Left cardiac atrium (tissue), 4 donors: ENCODE results near the gene ATXN3L. TPM values are rescaled to one million over a fixed set of nuclear protein-coding genes. Genes with fewer than 3 reads are reported as not detected.
A peak's percentile ranks its signal among the peaks of the same experiment; 100 is the strongest.
"Not testable (repeated sequence)": the region's sequence is repeated elsewhere in the genome, so short reads cannot be mapped to it uniquely, and the experiment has no call there.

ENCODE experiments used
- ATAC-seq, 2 donors: fragments of 200-7000 bp; cut with Tn5 transposase; one replicate each; pipeline ENCODE4 v1.9.1; 2020; ENCODE audit warnings: mild to moderate bottlenecking in 2 of 2, moderate library complexity in 2 of 2
- DNase-seq: peaks from one replicate; pipeline ENCODE4 v3.0.0-alpha.2; 2020
- intact Hi-C, 2 donors: fragments of 100-400 bp; cut with DNase I; formaldehyde crosslinking; loops; one replicate each; pipeline versions ENCODE4 v1.14.1 to v1.15.1; 2022 to 2023
- total RNA-seq, 2 donors: library from RNA; stranded (reverse); fragmentation: NEBNext Ultra II Directional; extraction: Animal tissue kit (Norgen Biotek cat#: 25700); gene quantifications; one replicate each; pipeline ENCODE4 v1.2.1, GENCODE V29; 2021
- donor health status: DM: no; HTN: yes; CAD: no.
- donor health status: DM: no; HTN: yes; CAD: no; lungs with severe emphysema.
- donor health status: DM: yes; HTN: yes; CAD: no.
- donor health status: Dilated cardiomyopathy.

Gene ATXN3L
- total RNA-seq, 2 donors from 2014 or later = not detected

DNA sequence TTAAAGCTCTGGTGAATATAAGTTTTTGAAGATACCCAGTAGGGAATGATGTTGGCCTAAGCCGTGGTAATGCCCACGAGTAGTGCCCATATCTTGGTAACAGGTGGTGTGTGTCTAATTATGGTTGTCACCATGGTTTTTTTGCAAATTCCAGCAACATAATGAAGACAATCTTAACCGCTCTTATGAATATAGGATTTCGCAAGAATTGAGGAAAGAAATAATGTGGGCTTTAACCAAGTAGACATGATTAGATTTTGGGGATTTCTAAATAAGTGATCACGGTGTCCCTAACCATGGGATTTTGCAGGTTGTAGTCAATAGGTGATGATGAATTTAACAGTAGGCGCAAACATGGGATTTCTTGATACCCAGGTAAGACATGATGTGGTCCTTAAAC is 2.5 kb downstream of the ATXN3L start:
- DNase-seq (no peak), ATAC-seq (no peak)
- intact Hi-C loops = no loop called here

DNA sequence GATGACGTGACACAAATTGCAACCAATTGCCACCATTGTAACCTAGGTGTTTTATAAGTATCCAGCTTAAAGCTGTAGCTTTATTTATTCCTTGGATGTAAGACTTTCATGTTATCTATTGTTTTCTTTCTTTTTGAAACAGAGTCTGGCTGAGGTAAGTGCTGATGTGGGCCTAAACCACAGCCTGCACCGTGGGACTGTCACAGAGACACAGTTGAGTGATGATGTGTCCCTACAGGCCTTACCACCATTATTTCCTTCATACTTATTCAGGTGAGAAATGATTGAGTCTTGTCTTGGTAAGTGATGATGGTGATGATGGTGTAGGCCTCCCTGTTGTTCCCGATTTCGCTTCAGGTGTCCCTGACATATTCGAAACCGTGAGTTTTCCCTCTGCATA is 8.3 kb downstream of the ATXN3L start:
- no peak for DNase-seq
- ATAC-seq = no peak
- intact Hi-C loops = no loop called here

DNA sequence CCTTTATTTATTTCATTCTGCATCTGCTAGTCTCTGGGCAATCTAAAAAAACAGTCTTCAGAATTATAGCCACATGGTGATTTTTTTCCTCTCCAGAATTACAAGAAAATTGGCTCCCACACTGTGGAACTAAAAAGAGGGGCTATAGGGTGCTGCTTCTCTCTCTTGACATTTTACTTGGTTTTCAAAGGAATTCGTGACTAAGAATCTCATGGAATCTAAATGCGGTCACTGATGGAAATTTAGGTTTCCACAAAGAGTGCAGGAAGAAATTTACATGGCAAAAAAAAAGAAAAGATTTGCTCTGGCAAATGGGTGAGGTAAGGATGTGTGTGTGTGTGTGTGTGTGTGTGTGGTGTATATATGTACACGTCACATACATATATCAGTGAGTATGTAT is 10.2 kb downstream of the ATXN3L start:
- DNase-seq (no peak), ATAC-seq (no peak)
- intact Hi-C loops = no loop called here

DNA sequence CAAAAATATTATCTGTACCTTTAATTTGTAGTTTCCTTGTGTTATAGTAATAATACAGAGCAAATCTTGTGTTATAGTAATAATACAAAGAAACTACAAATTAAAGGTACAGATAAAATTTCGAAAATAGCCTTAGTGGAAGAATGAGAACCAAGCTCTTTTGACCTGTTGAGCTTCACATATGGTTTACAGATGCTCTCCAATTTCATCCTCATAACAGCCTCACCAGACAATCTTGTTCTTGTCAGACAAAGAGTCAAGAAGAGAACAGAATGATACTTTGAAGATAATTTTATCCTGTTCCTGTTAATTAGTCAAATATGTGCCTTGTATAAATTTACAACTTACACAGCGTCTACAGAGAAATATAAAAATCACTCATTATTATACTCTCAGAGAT is 12.8 kb downstream of the ATXN3L start:
- no peak for ATAC-seq
- intact Hi-C loops = no loop called here
- no peak for DNase-seq

DNA sequence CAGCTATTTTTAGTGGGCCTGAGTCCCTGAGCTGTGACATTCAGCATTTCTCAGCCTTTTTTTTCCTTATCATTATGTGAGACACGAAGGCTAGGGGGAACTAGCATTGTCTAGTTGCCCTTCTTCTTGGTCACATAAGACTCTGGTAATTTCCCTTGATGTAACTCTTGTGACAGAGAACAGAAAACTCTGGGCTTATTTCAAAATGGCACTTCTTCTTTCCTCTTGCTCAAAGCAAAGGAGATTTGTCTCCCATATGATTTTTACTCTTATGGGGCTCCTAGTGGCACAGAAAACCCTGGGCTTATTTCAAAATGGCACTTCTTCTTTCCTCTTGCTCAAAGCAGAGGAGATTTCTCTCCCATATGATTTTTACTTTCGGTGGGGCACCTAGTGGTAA is 14.7 kb downstream of the ATXN3L start:
- intact Hi-C loops = no loop called here
- no peak for ATAC-seq
- DNase-seq = no peak

DNA sequence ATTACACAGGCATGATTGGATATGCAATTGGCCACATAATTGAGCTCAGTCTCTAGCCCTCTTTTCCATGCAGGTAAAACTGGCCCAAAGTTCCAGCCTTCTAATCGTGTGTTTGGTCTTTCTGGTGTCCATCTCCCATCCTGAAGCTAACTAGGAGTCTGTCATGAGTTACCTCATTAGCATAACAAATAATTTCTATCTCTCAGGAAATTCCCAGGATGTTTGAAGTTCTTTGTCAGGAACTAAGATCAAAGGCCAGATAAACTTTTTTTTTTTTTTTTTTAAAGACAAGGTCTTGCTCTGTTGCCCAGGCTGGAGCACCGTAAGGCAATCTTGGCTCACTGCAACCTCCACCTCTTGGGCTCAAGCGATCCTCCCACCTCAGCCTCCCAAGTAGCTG is 15.8 kb downstream of the ATXN3L start:
- ATAC-seq = no peak
- no peak for DNase-seq
- intact Hi-C loops = no loop called here

DNA sequence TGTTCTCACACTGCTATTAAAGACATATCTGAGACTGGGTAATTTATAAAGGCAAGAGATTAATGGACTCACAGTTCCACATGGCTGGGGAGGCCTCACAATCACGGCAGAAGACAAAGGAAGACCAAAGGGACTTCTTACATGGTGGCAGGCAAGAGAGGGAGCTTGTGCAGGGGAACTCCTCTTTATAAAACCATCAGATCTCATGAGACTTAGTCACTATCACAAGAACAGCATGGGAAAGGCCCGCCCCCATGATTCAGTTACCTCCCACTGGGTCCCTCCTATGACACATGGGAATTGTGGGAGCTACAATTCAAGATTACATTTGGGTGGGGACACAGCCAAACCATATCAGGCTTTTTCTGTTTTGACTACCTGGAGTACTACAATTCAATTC is 16.6 kb downstream of the ATXN3L start:
- DNase-seq, intact Hi-C loops, ATAC-seq: not testable (repeated sequence)

DNA sequence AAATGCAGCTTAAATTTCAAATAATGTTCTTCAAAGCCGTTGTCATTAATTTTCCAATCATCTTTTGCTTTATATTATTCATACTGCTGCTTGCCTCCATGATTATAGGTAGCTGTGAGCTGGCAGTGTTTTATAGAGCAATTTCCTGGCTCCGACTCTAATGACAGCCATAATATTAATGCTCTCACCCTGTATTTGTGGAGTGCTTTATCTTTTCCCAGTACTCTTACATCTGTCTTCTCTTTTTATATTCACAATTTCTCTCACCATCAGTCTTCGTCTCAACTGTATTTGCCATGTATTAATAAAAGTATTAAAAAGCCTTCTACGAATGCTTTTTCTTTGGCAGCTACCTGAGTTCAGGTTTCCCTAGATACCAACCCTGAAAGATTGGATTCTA is 21.0 kb downstream of the ATXN3L start:
- DNase-seq (no peak), ATAC-seq (no peak)
- intact Hi-C loops = no loop called here

DNA sequence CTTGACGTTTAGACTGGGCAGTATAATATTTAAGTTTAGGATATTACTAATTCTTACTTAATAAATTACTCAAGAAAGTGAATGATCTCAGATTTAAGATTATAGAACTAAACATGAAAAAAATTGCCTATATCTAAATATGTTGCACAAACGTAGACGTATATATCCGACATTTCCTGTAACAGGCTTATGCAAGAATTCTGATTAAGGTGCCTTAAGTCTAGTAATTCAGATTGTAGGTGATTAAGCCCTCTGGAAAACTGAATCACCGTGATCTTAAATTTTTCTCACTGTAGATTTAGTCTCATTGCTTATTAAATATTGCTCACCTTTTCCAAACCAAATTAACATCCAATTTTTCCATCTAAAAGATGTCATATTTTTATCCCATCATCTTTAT is 24.0 kb downstream of the ATXN3L start:
- no peak for ATAC-seq
- no peak for DNase-seq
- intact Hi-C loops = no loop called here

DNA sequence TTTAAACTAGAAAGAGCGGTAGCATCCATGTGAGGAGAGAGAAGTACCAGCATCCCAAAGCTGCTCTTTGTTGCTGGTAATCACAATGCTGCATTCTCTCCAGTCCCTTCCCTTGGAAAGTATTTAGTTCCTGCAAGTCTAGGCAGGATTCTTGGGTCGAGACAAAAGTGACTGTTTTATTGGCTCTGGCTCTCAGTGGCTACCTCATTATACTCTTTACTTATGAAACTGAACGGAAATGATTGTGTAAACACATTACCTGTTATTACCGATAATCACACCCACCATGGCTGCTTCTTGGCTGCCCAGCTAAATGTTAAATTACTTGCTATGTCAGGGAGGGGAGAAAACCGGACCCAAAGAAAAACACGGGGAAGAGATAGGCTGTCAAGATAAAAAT is 26.2 kb downstream of the ATXN3L start:
- intact Hi-C loops = no loop called here
- ATAC-seq = no peak
- no peak for DNase-seq

DNA sequence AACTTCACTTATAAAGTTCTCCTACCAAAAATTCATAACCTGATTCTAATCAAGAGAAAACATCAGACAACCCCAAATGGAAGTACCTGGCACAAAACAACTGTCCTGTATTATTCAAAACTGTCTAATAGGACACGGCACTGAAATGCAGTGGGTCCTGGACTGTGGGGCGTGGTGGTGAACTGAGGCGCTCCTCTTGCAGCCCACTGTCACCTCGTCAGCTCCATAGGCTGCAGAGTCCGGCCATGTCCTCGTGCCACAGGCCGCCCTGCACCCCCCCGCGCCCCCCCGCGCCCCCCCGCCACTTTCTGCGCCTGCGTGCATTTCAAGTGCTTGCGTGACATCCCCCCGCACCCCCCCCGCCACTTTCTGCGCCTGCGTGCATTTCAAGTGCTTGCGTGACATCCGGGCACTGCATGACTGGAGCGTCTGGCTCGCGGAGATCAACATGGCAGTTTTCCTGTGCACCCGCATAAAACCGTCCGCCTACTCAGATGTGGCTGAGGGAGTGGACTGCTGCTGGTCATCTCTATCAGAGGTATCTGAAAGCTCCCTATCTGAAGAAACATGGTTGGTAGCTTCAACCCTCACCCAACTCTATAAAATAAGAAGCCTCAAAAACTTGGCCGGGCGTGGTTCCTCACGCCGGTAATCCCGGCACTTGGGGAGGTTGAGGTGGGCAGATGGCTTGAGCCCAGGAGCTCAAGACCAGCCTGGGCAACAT is 28.8 kb downstream of the ATXN3L start:
- intact Hi-C loops = no loop called here
- ATAC-seq (no peak), DNase-seq (no peak)

DNA sequence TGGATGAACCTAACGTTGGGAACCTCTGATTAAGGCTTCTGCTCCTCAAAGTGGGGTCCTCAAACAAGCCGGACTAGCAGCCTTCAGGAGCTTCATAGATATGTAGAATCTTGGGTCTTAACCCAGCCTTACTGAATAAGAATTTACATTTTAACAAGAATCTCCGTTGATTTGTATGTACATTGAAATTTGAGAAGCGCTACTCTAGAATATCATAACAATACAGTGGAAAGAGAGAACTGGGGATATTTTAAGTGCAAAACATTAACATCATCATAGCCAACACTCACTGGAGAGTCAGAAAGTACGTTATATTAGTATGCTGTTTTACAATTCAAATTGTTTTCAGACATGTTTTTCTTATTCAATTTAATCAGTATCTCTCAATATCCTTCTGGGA is 31.2 kb downstream of the ATXN3L start:
- intact Hi-C loops = no loop called here
- ATAC-seq = no peak
- no peak for DNase-seq

DNA sequence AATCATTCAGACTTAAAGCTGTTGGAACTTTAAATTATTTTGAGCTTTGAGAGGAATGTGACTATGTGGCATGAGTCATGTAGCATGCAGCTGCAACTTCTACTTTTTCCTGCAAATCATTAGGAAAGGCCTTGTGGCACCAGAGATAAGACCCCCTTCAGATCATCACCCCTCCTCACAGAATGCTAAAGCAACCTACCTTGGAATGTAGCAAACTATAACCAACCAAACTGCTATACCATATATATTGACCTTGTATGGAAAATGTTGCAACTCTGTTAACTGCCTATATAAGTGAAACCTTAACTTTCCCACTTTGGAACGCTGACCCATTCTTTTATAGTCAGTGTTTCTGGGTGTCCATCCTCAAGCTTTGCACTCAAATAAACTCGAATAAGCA is 32.0 kb downstream of the ATXN3L start:
- DNase-seq (no peak), ATAC-seq (no peak)
- intact Hi-C loops = no loop called here

DNA sequence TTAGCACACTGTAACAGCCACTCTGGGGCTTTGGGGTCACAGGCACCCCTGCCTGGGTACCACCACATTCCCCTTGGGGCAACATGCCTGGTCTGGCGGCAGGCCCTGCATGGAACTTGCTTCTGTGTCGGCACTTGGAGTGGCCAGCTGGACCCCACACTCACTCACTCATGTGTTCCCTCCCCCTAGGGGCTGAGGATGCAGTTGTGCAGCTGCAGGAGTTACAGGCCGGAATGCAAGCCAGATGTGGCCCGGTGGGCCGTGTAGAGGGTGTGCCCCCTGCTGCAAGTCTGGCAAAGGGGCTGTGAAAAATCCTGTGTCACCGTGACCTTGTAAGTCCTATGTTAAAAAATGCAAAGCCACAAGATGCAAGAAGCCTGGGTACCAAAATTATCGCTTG is 34.2 kb downstream of the ATXN3L start:
- DNase-seq (no peak), ATAC-seq (no peak)
- intact Hi-C loops = no loop called here

DNA sequence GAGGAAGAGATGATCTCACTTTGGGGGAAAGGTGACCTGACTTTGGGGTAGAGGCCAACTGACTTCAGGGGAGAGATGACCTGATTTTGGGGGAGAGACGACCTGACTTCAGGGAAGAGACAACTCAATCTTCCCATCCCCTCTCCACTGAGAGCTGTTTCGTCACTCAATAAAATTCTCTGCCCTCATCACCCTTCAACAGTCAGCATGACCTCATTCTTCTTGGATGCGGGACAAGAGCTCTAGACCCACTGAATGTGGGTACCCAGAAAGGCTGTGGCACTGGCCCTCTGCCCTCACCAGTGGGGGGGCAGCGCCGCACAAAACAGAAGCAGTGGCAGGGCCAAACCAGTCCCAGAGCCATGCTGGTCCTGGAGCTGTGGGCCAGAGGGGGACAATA is 34.6 kb downstream of the ATXN3L start:
- intact Hi-C loops = no loop called here

DNA sequence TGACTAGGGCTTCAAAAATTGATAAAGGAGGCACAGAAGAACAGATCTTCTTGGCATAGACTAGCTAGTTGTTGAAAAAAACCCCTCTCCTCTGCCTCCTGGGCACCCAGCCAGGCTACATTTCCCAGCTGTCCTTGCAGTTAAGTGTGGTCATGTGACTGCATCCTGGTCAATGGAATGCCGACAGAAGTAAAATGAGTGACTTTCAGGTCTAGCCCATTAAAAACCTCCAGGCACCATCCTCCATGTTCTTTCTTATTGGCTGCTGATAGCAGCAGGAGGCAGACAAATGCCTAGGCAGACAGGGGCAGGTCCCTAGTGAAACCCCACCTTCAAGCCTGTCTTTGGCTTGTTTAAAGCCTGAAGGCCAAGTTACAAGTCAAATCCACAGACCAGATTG is 35.3 kb downstream of the ATXN3L start:
- ATAC-seq (no peak), DNase-seq (no peak)
- intact Hi-C loops = no loop called here

More for the DNA sequence above, 34.6 kb downstream of the ATXN3L start:
- ATAC-seq (no peak), DNase-seq (no peak)

DNA sequence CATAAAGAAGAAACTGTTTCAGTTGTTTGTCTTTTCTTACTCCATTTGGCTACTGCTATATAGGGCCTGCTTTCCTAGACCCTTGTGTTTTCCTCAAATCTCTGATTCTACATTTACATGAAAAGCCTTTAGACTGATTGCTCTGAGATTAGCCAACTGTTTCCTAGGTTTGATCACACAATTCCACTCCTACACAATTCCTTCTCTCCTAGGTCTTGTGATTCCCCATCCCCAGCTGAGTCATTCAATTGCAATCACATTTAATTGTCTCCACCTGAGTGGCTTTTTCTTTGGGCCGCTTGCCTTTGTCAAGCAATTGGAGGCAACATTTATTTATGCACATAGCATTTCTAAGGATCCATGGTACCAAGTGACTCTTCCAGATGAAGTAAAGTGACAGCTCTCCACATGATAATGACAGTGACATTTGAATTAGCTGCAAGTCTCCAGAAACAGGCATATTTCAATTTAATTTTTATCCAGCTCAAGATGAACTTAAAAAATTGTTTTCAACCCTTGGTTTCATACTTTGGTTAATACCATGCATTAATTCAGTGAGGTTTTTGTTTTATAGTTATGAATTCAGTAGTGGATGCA is 35.8 kb downstream of the ATXN3L start:
- DNase-seq (no peak), ATAC-seq (no peak)
- intact Hi-C loops = no loop called here

DNA sequence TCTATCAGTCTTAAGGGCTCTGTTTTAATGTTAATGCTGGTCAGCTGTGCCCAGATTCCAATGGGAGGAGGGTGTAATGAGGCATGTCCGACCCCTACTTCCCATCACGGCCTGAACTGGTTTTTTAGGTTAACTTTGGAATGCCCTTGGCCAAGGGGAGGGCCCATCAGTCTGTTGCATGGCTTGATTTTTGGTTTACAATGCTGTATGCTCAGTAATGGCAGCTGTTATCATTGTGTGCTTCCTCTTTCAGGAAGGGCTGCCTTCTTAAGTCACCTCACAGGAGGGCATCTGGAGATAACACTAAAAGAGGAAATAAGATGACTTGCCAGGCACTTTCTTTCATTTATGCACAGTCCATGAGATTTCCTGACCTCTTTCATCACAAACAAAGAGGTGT is 36.3 kb downstream of the ATXN3L start:
- ATAC-seq = peak in 1 of 2 donors; percentile 30
- no peak for DNase-seq
- intact Hi-C loops = no loop called here

DNA sequence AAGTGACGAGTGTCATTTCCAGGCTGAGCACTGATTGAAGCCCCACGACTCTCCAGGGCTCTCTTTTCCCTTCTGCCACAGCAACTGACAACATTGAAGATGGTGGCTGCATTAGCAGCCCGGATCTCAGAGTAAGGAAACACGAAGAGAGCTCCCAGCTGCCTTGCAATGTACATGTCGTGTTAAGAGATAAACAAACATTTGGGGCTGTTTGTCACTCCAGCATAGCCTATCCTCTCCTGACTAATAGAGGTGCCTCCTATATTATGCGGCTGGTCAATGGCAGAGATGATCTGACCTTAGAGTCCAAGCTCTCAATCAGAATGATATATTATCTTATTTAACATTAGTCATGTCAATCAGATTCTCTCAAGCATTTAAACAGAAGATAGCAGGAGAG is 38.6 kb downstream of the ATXN3L start:
- DNase-seq (no peak), ATAC-seq (no peak)
- intact Hi-C loops = no loop called here

DNA sequence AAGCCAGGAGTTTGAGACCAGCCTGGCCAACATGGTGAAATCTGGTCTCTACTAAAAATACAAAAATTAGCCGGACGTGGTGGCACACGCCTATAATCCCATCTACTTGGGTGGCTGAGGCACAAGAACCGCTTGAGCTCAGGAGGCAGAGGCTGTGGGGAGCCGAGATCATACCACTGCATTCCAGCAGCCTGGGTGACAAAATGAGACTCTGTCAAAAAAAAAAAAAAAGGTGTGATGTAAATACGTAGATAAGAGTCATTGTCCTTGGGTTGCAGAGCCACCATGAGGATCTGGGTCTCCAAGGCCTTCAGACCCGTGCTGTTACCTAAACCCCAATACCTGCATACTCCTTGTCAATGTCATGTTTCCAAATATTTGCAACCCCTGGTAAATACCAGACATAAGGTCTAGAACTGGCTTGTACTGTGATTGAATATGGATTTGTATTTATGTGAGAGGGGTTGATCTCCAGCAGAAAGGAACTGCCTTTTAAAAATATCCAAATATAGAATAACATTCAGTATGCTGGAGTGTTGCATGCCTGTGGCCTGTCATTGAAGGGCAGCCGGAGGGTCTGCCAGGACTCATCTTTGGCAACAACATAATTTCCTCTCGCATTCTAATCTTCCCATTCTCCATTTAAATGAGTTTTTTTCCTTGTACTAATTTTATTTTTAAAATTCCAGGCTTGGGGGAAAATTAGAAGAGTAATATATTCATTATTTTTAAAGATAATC is 40.4 kb downstream of the ATXN3L start:
- intact Hi-C loops = no loop called here
- ATAC-seq = peak in 1 of 2 donors; percentile 65
- no peak for DNase-seq

DNA sequence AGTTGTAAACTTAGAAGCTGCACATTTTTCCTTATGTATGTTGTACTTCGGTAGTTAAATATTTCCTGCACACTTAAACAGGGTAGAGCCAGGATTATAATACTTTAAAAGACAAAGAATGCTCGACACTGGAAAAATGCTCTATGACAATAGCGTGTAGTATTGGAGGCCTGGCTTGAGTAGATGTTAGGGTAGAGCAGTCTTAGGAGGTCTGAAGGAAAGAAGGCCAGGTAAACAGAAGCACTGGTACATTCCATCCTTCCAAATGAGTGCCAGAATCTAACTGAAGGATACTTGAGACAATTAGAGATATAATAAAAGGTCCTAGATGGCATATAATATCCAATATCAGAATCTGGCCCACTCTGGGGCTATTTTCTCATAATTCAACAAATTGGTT is 42.3 kb downstream of the ATXN3L start:
- no peak for ATAC-seq
- DNase-seq = no peak
- intact Hi-C loops = no loop called here
